Neural progenitor cell (in vitro differentiated cells): Measurements from ENCODE around the gene FMNL2.

ENCODE experiments used
- CTCF ChIP-seq: fragments of 200-600 bp; sonication (generic); IDR thresholded peaks from 2 replicates; pipeline ENCODE4 v1.5.1; 2017; ENCODE audit warnings: antibody characterized with exemption, mild to moderate bottlenecking
- EZH2 ChIP-seq: fragments of 200-600 bp; sonication (generic); IDR thresholded peaks from 2 replicates; pipeline ENCODE4 v1.6.1; 2017; ENCODE audit warnings: antibody characterized with exemption, mild to moderate bottlenecking, moderate library complexity

DNA sequence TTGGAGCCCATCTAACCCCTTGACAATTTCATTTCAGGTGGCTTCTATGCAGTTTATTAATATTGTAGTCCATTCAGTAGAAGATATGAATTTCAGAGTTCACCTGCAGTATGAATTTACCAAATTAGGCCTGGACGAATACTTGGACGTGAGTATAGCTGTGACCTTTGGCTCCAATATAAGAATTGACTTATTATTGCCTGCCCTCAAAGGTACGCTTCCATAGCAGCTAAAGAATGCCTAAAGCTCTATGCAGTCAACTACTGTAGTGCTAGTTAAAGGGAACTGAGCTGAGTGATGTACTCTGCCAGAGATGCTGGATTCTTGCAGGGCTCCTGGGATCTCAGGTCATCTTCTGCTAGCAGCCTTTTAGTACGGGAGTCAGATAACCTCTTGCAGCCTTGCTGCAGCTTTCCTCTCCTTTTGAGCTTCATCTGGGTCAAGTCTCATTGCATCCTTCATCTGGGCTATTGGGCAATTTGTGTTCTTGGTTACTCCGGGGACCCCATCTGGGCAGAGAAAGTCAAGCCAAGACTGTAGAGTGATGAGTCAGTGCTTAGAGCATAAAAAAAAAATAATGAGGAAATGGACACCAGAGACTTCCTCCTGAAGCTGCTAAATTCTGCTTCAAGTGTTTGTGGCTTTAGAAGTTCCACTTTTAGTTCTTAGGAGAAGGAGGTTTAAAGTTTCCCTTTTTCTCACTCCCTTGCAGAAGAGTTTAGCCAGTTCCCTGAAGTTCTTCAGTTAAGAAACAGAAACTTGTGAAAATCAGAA is 276.7 kb downstream of the FMNL2 start:
- TF ChIP-seq EZH2 (no peak), CTCF (no peak)
